CD14-positive monocyte (primary cell): ENCODE results near the gene ME2. TPM values are rescaled to one million over a fixed set of nuclear protein-coding genes. Genes with fewer than 3 reads are reported as not detected.

Source experiments
- DNase-seq, 3 donors: peaks; one replicate each; pipeline ENCODE4 v3.0.0-alpha.2; 2011 to 2022
- H2AFZ ChIP-seq: 2 replicates; pipeline ENCODE4 v1.6.0; 2012; ENCODE audit warnings: mild to moderate bottlenecking, low read depth, low read length, inconsistent platforms; ENCODE audit not compliant: insufficient read depth, poor library complexity, severe bottlenecking
- H3K27ac ChIP-seq, 2 donors: 1 replicate in 1 of 2; 2 replicates in 1 of 2; pipeline ENCODE4 v1.5.1; 2012 to 2013; ENCODE audit warnings: low read length in 2 of 2, control low read depth in 1 of 2, inconsistent platforms in 1 of 2, low read depth in 1 of 2, mild to moderate bottlenecking in 1 of 2
- H3K27me3 ChIP-seq, 2 donors: one replicate each; pipeline versions ENCODE4 v1.6.0 to v1.6.1; 2011 to 2013; ENCODE audit warnings: low read length in 2 of 2; ENCODE audit not compliant: control insufficient read depth in 2 of 2, insufficient read depth in 2 of 2
- H3K36me3 ChIP-seq, 2 donors: replicated peaks in 1 of 2; 1 replicate in 1 of 2; 2 replicates in 1 of 2; pipeline versions ENCODE4 v1.5.1 to v1.6.1; 2012 to 2013; ENCODE audit warnings: low read length in 2 of 2, control low read depth in 1 of 2, inconsistent platforms in 1 of 2, mild to moderate bottlenecking in 1 of 2; ENCODE audit not compliant: insufficient read depth in 2 of 2, control insufficient read depth in 1 of 2
- H3K4me1 ChIP-seq, 2 donors: 1 replicate in 1 of 2; 2 replicates in 1 of 2; pipeline versions ENCODE4 v1.5.1 to v1.6.1; 2012 to 2013; ENCODE audit warnings: low read length in 2 of 2, control low read depth in 1 of 2, inconsistent platforms in 1 of 2, mild to moderate bottlenecking in 1 of 2, moderate library complexity in 1 of 2; ENCODE audit not compliant: insufficient read depth in 2 of 2, control insufficient read depth in 1 of 2
- H3K4me2 ChIP-seq: replicated peaks from 2 replicates; pipeline ENCODE3; 2012; ENCODE audit warnings: low read length, moderate library complexity, mild to moderate bottlenecking; ENCODE audit not compliant: poor library complexity, severe bottlenecking; ENCODE audit errors: extremely low read depth
- H3K4me3 ChIP-seq, 3 experiments: fragments of 200-600 bp in 1 of 3; sonication (generic) in 1 of 3; replicated peaks in 1 of 3; 1 replicate in 2 of 3; 2 replicates in 1 of 3; pipeline ENCODE4 v1.5.1; 2011 to 2013; ENCODE audit warnings: low read length in 3 of 3, mild to moderate bottlenecking in 3 of 3, control low read depth in 2 of 3, low read depth in 2 of 3, inconsistent platforms in 1 of 3, moderate library complexity in 1 of 3
- H3K79me2 ChIP-seq: 2 replicates; pipeline ENCODE4 v1.6.0; 2012; ENCODE audit warnings: mild to moderate bottlenecking, control low read depth, inconsistent platforms, low read length, moderate library complexity; ENCODE audit not compliant: insufficient read depth
- H3K9ac ChIP-seq: 2 replicates; pipeline ENCODE4 v1.6.0; 2017; ENCODE audit warnings: low read length, mild to moderate bottlenecking; ENCODE audit not compliant: insufficient read depth, poor library complexity, severe bottlenecking
- H3K9me3 ChIP-seq, 2 donors: replicated peaks in 1 of 2; 1 replicate in 1 of 2; 2 replicates in 1 of 2; pipeline versions ENCODE4 v1.5.1 to v1.6.1; 2012 to 2013; ENCODE audit warnings: low read length in 2 of 2, control low read depth in 1 of 2; ENCODE audit not compliant: control insufficient read depth in 1 of 2, insufficient read depth in 1 of 2
- H4K20me1 ChIP-seq: 2 replicates; pipeline ENCODE4 v1.6.0; 2012; ENCODE audit warnings: mild to moderate bottlenecking, low read length, control low read depth, moderate library complexity; ENCODE audit not compliant: insufficient read depth
- H3K27ac Mint-ChIP-seq, 7 donors: one replicate each; pipeline ENCODE4 v1.8.0; 2020; ENCODE audit warnings: mild to moderate bottlenecking in 7 of 7, mixed read lengths in 7 of 7, moderate library complexity in 6 of 7, inconsistent platforms in 2 of 7
- H3K27me3 Mint-ChIP-seq, 3 donors: one replicate each; pipeline ENCODE4 v1.8.0; 2021 to 2022; ENCODE audit warnings: low read depth in 3 of 3, mild to moderate bottlenecking in 3 of 3, mixed read lengths in 3 of 3, moderate library complexity in 3 of 3, inconsistent platforms in 1 of 3
- H3K36me3 Mint-ChIP-seq, 2 donors: one replicate each; pipeline ENCODE4 v1.8.0; 2020; ENCODE audit warnings: mixed read lengths in 2 of 2, inconsistent platforms in 1 of 2, mild to moderate bottlenecking in 1 of 2
- H3K4me1 Mint-ChIP-seq: one replicate; pipeline ENCODE4 v1.8.0; 2020; ENCODE audit warnings: mild to moderate bottlenecking, mixed read lengths
- H3K4me3 Mint-ChIP-seq, 2 donors: one replicate each; pipeline ENCODE4 v1.8.0; 2020; ENCODE audit warnings: mild to moderate bottlenecking in 2 of 2, mixed read lengths in 2 of 2, moderate library complexity in 1 of 2
- H3K9me3 Mint-ChIP-seq, 7 donors: one replicate each; pipeline ENCODE4 v1.8.0; 2020 to 2022; ENCODE audit warnings: mixed read lengths in 7 of 7, mild to moderate bottlenecking in 6 of 7, moderate library complexity in 6 of 7, inconsistent platforms in 2 of 7
- CTCF ChIP-seq: fragments of 200-600 bp; IDR thresholded peaks from one replicate; pipeline ENCODE4 v1.8.0; 2022; ENCODE audit warnings: antibody characterized with exemption, mild to moderate bottlenecking
- WGBS: methylation state at CpG from one replicate; pipeline ENCODE4 v1.1.5; 2013; ENCODE audit warnings: missing lambda C conversion rate; ENCODE audit not compliant: insufficient coverage; 5-methylcytosine and 5-hydroxymethylcytosine counted together
- intact Hi-C, 2 donors: fragments of 100-400 bp; cut with micrococcal nuclease; formaldehyde crosslinking; loops; one replicate each; pipeline versions ENCODE4 v1.15.0 to v1.15.1; 2023
- polyA plus RNA-seq, 3 donors: library from polyadenylated mRNA; depleted of rRNA in 1 of 3; unstranded in 2 of 3; stranded (reverse) in 1 of 3; fragments of 300-500 nt in 2 of 3; fragments of >200 nt in 1 of 3; fragmentation: Illumina TruSeq in 2 of 3; gene quantifications; 1 replicate in 2 of 3; 2 replicates in 1 of 3; pipeline ENCODE4 v1.2.3, GENCODE V29; 2012 to 2021

The ME2 gene
- polyA plus RNA-seq, 3 donors: 48.7 to 93.8 (median 71.7) TPM

- Mint-ChIP-seq H3K9me3 (no peaks in the 10 kb centered on the region), H3K27me3 (no peaks in the 10 kb centered on the region), H3K27ac (peak overlapping the region in 3 of 7 donors; percentile 8 to 30 (median 25)), H3K4me3 (no peak overlapping the region), H3K36me3 (peaks cover 63 to 83% of the 10 kb centered on the region in 2 donors), H3K4me1 (no peaks in the 10 kb centered on the region)
- 100% methylated on average over 3 of the region's 6 CpGs for WGBS
- intact Hi-C loops: no loop called here
- Histone ChIP-seq H3K9me3 (no peaks in the 10 kb centered on the region), H3K4me1 (no peaks in the 10 kb centered on the region), H3K4me3 (no peak overlapping the region), H2AFZ (no peak overlapping the region), H4K20me1 (peaks cover 6% of the 10 kb centered on the region), H3K36me3 (peaks cover 45 to 90% of the 10 kb centered on the region in 2 donors), H3K27ac (no peak overlapping the region), H3K27me3 (no peaks in the 10 kb centered on the region), H3K4me2 (no peak overlapping the region), H3K79me2 (no peaks in the 10 kb centered on the region), H3K9ac (no peak overlapping the region)
- TF ChIP-seq CTCF: no peak
- no peak for DNase-seq
These were observed 55.8 kb downstream of the ME2 start for GRCh38 chr18:50934545-50935211.

- Histone ChIP-seq H3K9ac (no peak overlapping the region), H3K79me2 (no peaks in the 10 kb centered on the region), H3K27me3 (no peaks in the 10 kb centered on the region), H3K4me2 (no peak overlapping the region), H3K36me3 (peaks cover 55 to 91% of the 10 kb centered on the region in 2 donors), H2AFZ (no peak overlapping the region), H3K4me1 (no peaks in the 10 kb centered on the region), H4K20me1 (peaks cover 6% of the 10 kb centered on the region), H3K4me3 (no peak overlapping the region), H3K27ac (no peak overlapping the region), H3K9me3 (no peaks in the 10 kb centered on the region)
- no peak for TF ChIP-seq CTCF
- H3K27me3 Mint-ChIP-seq: no peaks in the 10 kb centered on the region
- intact Hi-C loops: no loop called here
- H3K36me3 Mint-ChIP-seq: peaks cover 61 to 84% of the 10 kb centered on the region in 2 donors
- H3K4me1 Mint-ChIP-seq: no peaks in the 10 kb centered on the region
- peak overlapping the region in 3 of 7 donors; percentile 18 to 39 (median 30) for H3K27ac Mint-ChIP-seq
- H3K9me3 Mint-ChIP-seq: no peaks in the 10 kb centered on the region
- whole genome bisulfite sequencing: 100% methylated on average over 1 of the region's 6 CpGs
- no peak for DNase-seq
- H3K4me3 Mint-ChIP-seq: no peak overlapping the region
These were observed 56.7 kb downstream of the ME2 start for GRCh38 chr18:50935493-50936191.
